Skin epidermis (tissue), 12 donors: Measurements from ENCODE around the gene PLA2G4C.

ENCODE experiments used
- H3K27ac ChIP-seq, 21 experiments: fragments of 200-600 bp; sonication (generic) in 11 of 21; one replicate each; pipeline ENCODE4 v1.5.0; 2020; ENCODE audit warnings: mild to moderate bottlenecking in 3 of 21, inconsistent platforms in 2 of 21, moderate library complexity in 2 of 21
- H3K4me3 ChIP-seq, 7 experiments: fragments of 200-600 bp; sonication (generic) in 2 of 7; one replicate each; pipeline ENCODE4 v1.5.0; 2020; ENCODE audit warnings: inconsistent platforms in 2 of 7, mild to moderate bottlenecking in 2 of 7, moderate library complexity in 1 of 7

Gene PLA2G4C

GRCh38 chr19:48064509-48064908, 46.1 kb downstream of the PLA2G4C start:
- H3K27ac ChIP-seq: no peak overlapping the region
- H3K4me3 ChIP-seq: no peak overlapping the region

DNA sequence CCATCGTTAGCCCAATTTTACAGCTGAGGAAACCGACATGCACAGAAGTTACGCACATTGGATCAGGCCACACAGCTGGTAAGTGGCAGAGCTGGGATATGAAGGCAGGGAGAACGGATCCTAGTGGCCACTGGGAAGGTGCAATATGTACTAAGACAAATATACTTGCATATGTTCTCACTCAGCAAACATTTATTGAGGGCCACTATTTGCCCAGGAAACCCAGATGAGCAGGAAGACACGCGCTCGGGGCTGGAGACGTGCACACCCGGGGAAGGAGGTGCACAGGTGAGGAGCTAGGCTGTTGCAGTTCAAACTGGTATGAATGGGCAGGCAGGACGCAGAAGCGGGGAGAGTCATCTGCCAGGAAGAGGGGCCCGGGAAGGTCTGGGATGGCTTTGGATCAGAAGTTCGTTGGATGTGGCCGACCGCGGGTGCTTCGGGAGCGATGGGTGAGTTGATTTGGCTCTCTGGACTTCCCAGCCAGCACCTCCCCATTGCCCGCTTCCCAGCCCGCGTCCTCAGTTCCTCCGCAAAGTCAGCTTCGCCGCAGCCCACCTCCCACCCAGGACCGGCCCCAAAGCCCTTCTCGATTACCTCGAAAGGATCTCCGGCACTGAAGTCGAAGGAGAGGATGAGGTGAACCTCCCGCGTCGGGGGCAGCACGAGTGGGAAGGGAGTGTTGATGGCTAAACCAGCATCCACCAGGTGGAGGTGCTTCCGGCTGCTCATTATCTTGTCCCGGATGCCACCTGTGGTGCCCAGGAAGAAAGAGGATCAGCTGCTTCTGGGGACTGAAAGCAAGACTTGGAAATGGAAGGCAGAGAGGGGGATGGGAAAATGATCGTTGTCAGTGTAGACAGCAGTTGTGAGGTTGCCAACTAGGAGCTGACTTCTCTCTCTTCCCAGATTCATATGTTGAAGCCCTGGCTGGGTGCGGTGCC, 48.9 kb downstream of the PLA2G4C start:
- no peak overlapping the region for H3K27ac ChIP-seq
- no peak overlapping the region for H3K4me3 ChIP-seq

- H3K27ac ChIP-seq: no peak overlapping the region
- no peak overlapping the region for H3K4me3 ChIP-seq
These were observed 50.2 kb downstream of the PLA2G4C start for GRCh38 chr19:48060381-48060780.

- H3K4me3 ChIP-seq: no peak overlapping the region
These were observed 51.3 kb downstream of the PLA2G4C start for GRCh38 chr19:48059331-48059730.

GRCh38 chr19:48053856-48054255, 56.8 kb downstream of the PLA2G4C start:
- no peak overlapping the region for H3K4me3 ChIP-seq
- no peak overlapping the region for H3K27ac ChIP-seq

More at GRCh38 chr19:48059331-48059730, 51.3 kb downstream of the PLA2G4C start:
- no peak overlapping the region for H3K27ac ChIP-seq

- Histone ChIP-seq H3K4me3 (no peak overlapping the region), H3K27ac (no peak overlapping the region)
These were observed 57.5 kb downstream of the PLA2G4C start for GRCh38 chr19:48053076-48053475.

- no peak overlapping the region for H3K4me3 ChIP-seq
- H3K27ac ChIP-seq: no peak overlapping the region
These were observed 59.1 kb downstream of the PLA2G4C start for GRCh38 chr19:48051335-48052033.

DNA sequence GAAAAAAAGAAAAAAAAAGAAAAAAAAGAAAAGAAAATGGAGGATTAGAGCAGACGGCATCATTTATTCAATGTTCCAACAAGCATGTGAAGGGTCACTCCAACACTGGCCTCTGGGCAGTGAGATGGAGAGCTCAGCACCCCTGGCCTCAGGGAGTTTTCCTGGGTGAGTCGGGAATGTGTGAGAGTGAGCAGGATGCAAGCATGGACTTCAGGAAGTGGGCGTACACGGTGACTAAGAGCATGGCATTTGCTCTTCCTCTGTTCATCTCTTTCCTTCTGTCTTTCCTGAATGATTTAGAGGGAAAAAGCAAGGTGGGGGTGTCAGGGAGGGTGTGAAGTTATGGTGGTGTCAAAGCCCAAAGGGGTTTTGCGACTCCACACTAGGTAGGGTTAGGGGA, 66.1 kb downstream of the PLA2G4C start:
- H3K27ac ChIP-seq: no peak overlapping the region

GRCh38 chr19:48043675-48044258, 66.8 kb downstream of the PLA2G4C start, which contains the start of gene CABP5:
CABP5 (minus strand) TSS chr19:48044079; CDS start chr19:48043922, 157 bp downstream.
- Histone ChIP-seq H3K4me3 (no peak within 1 kb of the TSS), H3K27ac (no peak within 1 kb of the TSS)

More for the DNA sequence above, 66.1 kb downstream of the PLA2G4C start:
- H3K4me3 ChIP-seq: no peak overlapping the region

DNA sequence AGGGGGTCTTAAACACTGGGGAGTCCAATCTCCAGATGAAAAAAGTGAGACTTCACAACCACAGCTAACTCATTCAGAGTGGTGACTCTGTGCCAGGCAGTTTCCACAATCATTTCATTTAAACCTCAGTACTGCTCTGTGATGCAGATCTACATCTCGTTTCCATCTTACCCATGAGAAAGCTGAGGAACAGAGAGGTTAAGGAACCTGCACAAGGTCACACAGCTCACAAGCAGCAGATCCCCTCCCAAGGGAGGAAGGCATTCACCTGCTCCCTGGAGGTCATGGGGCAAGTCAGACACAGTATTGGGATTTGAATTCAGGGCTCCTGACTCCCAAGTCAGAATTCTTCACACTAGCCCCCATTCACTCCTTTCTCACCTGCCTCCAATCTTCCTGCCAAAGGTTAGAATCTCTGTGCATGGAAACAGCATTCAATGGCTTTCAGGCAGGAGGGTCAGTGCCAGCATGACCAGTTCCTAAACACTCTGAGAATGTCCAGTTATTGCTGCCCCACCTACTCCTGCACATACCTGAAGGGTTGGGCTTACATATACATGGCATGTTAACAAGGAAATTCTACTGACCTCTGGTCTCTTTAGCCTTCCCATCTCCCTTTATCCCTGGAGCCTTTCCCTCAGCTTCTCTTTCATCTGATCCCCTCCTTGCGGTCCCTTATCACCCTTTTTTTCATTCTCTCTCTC, 68.6 kb downstream of the PLA2G4C start:
- Histone ChIP-seq H3K27ac (no peak overlapping the region), H3K4me3 (no peak overlapping the region)

DNA sequence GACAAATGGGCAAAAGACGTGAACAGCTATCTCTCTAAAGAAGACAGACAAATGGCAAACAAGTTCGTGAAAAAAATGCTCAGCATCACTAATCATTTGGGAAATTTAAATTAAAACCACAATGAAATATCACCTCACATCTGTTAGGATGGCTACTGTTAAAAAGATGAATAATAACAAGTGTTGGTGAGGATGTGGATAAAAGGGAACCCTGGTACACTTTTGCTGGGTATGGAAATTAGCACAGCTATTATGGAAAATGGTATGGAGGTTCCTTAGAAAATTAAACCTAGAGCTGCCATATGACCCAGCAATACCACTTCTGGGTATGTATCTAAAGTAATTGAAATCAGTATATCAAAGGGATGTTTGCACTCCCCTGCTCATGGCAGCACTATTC, 73.9 kb downstream of the PLA2G4C start:
- Histone ChIP-seq H3K4me3 (no peak overlapping the region), H3K27ac (no peak overlapping the region)

GRCh38 chr19:48033604-48034003, 77.0 kb downstream of the PLA2G4C start:
- no peak overlapping the region for H3K4me3 ChIP-seq
- H3K27ac ChIP-seq: no peak overlapping the region

DNA sequence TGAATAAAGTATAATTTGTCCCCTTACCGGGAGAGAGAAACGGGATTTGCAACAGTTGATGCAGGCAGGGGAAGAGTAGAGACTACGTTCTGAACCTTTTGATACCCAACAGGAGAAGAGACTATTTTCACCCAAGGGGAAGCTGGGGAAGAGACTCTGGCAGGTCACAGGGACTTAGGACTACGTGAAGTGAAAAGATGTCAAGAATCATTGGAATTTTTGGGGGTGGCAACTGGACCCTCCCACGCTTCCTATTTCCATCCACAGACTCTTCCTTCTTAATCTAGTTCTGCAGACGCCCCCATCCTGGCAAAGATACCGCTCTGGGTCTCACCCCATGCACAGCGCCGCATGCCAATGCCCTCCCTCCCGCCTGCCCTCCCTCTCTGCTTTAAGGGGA, 80.5 kb downstream of the PLA2G4C start:
- Histone ChIP-seq H3K27ac (no peak overlapping the region), H3K4me3 (no peak overlapping the region)

DNA sequence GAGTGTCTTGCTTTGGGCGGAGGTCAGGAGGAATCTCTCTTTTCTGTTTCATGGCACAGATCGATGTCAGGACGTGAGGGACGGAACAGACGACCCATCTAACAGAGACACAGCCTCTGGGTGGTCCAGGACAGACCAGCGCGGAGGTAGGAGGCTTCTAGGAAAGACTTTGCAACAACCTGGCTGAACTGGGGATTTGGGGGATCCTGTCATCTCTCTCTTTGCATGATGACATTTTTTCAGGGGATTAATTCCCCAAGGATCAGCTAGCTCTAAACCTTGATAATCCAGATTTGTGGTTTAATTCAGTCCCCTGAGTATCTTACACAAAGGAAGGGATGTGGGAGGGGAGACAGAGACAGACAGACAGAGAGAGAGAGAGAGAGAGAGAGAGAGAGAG, 81.2 kb downstream of the PLA2G4C start:
- no peak overlapping the region for H3K27ac ChIP-seq
- no peak overlapping the region for H3K4me3 ChIP-seq

DNA sequence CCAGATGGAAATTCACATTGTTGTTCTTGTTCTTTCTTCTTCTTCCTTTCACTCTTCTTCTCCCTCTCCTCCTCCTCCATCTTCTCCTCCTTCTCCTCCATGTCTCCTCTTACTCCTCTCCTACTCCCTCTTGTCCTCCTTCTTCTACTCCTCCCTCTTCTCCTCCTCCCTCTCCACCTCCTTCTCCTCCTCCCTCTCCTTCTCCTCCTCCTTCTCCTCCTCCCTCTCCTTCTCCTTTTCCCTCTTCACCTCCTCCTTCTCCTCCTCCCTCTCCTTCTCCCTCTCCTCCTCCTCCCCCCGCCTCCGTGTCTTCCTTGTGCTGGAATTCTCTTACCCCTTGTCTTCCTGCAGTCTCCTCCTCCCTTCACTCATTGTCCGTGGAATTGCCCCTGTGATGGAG, 85.1 kb downstream of the PLA2G4C start:
- H3K27ac ChIP-seq: no peak overlapping the region
- no peak overlapping the region for H3K4me3 ChIP-seq

DNA sequence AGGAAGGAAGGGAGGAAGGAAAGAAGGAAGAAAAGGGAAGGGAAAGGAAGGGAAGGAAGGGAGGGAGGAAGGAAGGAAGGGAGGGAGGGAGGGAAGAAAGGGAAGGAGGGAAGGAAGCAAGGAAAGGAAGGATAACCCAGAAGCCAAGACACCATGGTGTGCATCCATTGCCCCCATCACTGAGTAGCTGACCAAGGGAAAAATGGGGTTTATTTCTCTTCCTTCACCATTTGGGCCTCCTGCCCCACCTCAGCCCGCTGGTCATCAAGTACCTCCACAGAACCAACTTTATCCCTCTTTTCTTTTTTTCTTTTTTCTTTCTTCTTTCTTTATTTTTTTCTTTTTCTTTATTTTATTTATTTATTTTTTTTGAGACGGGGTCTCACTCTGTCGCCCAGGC, 87.1 kb downstream of the PLA2G4C start:
- Histone ChIP-seq H3K4me3 (no peak overlapping the region), H3K27ac (no peak overlapping the region)

DNA sequence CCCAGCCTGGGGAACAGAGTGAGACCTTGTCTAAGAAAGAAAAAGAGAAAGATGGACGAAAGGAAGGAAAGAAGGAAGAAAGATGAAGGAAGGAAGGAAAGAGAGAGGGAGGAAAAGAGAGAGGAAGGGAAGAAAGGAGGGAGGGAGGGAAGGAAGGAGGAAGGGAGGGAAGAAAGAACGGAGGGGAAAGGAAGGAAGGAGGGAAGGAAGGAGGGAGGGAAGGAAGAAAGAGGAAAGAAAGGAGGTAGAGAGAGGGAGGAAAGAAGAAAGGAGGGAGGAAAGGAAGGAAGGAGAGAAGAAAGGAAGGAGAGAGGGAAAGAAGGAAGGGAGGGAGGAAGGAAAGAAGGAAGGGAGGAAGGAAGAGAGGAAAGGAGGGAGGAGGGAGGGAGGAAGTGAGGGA, 87.6 kb downstream of the PLA2G4C start:
- Histone ChIP-seq H3K4me3 (no peak overlapping the region), H3K27ac (no peak overlapping the region)

DNA sequence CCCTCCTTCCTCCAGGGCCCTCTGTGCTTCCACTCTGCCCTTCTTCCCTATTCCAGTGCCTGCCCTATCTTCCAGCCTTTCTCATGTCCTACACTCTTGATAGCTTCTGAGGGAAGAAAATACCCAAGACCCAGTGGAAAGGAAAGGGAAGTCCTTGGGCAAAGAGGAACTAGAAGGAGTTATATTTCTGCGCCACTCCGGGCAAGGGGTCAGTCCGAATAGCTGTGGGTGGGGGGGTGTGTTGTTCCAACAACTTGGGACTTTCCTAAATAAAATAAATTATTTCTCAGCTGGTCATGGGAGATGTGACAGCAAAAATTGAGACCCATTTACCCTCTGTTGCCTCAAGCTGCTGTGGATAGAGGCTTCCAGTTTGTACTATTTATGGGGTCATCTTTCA, 89.9 kb downstream of the PLA2G4C start:
- Histone ChIP-seq H3K4me3 (no peak overlapping the region), H3K27ac (no peak overlapping the region)

DNA sequence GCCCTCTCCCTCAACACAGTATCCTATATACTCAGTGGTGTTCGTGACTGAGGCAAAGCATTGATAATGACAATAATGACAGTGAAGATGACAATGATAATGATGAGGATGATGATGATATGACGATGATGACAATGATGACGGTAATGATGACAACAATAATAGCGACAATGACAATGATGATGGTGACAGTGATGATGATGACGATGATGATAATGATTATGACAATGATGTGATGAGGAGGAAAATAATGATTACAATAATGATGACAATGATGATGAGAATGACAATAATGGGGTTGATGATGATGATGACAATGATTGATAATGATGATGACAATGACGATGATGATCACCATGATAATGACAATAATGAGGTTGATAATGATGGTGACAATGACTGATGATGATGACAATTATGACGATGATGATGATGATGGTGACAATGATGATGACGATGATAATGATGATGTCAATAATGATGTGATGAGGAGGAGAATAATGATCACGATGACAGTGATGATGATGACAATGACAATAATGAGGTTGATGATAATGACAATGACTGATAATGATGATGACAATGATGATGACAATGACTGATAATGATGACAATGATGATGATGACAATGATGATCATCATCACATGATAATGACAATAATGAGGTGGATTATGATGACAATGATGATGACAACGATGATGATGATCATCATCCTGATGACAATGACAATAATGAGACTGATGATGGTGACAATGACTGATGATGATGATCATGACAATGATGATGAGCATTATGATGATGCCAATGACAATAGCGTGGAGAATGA, 99.5 kb downstream of the PLA2G4C start:
- Histone ChIP-seq H3K4me3 (no peak overlapping the region), H3K27ac (no peak overlapping the region)
